Measurements from ENCODE around the gene BRSK2.

The BRSK2 gene

DNA sequence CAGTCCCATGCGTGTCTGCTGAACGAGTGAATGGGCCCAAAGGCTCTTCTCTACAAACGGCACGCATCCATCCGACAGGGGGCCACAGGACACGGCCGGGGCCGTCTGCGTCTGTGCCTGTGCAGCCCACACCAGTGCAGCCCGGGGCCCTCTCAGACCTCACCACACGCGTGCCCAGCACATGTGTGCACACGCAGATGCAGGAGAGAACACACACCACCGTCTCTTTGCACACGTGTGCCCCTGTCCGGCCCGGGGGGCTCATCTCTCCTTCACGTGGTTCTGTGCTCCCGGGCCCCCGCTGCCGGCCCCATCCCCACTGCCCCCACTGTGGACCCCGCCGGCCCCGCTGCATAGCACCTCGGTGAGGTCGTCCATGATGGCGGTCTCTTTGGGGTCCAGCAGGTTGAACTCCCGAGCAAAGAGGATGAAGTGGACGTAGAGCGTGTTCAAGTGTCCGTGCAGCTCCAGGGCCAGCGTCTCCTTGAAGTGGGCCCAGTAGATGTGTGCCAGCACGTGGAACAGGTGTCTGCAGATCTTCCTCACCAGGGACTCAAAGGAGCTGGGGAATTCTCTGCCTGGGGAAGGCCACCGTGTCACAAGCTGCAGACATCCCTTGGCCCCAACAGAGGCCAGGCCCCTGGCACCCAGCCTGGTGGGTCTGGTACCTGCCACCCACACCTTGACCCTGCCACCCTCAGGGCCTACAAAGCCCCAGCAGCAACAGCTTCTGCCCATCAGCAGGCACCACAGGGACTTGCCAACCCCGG lies 80.4 kb downstream of the BRSK2 start:
- DNase-seq (ENCODE audit: low read depth): no peak

DNA sequence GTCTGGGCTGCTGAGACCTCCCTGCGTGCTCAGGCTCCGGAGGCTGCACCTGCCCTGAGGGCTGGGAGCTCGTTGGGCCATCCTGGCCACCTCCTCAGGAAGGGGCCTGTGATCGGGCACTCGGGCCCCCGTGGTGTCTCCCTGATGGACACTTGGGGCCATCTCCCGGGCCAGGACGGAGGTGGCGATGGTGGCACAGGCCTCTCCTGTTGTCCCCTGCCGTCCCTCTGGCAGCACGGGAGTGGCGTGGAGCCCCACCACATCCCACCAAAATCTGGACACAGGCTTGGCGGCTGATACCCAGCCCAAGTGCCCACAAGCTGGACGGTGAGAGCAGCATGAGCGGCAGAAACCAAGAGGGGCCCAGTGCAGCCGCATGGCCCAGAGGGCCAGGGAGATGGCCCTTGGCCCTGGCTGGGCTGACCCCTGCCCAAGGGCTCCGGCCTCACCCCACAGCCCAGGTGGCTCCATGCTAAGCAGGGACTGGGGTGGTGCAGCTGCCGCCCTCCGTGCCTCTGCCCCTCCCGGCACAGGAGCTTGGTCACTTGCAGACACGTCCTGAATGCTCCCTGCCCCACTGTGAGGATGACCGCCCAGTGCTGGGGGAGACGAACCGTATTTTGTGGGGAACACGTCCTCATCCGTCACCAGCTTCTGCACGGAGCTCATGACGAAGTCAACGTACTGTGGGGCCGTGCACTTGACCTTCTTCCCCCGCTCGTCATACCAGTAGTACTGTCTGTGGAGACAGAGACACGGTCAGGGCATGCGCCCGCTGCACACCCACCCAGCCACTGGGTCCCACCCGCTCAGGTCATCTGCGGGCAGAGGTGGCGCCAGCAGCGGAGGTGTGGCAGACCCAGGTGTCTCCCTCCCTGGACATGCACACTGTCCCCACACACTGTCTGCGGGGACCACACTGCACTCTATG lies 81.2 kb downstream of the BRSK2 start:
- DNase-seq (ENCODE audit: low read depth): no peak

DNA sequence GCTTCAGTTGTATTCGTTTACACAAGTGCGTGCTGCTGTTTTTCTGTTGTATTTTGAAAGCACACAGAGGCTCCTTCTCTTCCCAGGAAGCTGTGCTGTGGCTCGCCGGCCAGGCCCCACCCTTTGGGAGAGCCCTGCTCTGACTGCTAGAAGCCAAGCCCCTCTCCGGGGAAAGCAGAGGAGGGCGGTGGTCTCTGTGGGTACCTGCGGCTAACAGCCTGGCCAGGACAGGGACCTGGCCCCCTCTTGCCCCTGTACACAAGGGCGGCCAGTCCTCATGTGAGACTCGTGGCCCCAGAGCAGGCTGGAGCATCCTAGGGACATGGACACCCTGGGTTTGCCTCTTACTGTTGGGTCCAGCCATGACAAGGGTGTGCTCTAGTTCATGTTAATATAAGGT lies 82.0 kb downstream of the BRSK2 start:
- DNase-seq (ENCODE audit: low read depth): no peak

DNA sequence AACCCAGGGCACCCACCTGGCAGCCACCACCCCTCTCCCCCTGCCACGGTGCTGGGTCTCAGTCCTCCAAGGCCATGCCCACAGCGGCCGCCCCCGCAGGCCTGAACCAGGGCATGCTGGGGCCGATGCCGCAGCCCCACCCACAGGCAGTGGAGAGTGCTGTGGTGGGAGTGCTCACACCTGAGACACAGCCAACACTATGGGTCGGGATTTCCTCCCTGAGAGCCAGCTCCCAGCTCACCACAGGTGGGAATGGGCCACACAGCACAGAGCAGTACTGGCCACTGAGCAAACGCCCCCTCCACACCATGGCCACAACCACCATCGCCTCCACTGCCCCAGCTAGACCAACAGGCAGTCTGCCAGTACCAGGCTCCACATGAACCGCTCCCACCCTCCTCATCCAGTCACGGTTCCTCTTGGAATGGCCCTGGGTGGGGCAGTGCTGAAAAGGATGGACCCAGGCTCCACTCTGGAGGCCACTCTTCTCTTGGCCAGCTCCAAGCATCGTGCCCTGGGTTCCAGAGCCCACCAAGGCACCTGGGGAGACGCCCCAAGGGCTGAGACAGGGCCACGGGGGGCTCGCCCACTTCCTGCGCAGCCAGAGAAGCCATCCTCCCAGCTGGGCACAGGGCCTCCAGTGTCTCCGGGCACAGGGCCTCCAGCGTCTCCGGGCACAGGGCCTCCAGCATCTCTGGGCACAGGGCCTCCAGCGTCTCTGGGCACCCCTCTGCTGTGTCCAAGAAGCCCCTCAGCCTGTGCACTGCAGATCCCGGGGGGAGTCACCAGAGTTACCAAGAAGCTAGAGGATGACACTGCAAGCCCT lies 82.7 kb downstream of the BRSK2 start:
- no peak for DNase-seq (ENCODE audit: low read depth)

DNA sequence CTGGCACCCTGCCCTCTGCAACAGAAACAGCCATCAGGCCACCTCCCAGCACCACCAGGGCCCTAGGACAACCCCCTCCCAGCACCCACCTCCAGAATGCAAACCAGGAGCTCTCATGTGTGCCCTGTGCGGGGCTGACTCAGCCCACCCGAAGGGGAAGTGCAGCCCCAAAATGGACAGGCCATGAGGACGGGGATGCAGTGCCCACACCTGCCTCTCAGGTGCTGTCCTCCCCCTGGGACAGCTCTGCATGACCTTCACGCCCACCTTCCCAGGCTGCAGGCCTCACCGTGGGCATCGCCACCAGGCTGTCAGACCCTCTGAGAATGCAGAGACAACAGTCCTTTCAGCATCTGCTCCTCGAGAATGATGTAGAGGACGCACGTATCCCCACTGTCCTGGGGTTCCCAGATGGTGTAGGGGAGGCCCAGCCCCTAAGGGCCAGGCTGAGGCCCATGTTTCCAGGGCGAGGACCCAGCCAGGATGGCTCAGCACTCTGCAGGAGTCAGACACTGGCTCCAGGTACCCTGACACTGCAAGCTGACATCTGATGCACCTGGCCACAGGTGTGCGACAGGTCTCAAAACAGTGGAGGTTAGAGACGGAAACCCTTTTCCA lies 83.4 kb downstream of the BRSK2 start:
- no peak for DNase-seq (ENCODE audit: low read depth)

DNA sequence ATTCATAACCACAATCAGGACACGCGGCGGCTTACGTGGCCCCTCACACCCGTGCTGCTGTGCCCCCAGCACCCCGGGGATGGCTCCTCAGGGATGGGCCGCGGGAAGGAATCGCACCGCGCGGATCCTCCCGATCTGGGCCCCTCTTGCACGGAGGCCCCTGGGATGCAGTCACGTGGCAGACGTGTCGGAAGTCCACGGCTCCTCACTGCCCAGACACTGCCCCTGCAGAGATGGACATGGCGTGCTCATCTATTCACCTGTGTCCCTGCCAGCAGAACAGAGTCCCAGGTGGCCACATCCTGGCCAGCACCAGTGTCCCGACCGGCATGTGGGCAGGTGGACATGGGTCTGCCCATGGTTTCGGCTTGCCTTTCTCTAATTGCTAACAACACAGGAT lies 84.1 kb downstream of the BRSK2 start:
- no peak for DNase-seq (ENCODE audit: low read depth)

DNA sequence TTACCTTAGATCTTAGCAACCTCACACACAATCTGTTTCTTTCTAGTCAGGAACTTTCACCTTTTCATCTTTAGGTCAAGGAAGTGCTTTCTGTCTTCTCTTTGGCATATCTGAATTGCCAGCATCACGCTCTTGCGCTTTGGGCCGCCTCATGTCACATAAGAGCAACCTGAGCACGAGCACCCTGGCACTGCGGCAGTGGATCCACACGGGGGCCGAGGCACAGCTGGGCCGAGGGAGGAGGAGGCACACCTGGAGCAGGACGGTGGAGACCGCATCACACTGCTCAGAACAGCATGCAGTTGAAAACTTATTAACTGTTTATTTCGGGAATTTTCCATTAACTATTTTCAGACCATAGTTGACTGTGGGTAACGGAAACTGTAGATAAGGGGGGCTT lies 86.1 kb downstream of the BRSK2 start:
- no peak for DNase-seq (ENCODE audit: low read depth)

DNA sequence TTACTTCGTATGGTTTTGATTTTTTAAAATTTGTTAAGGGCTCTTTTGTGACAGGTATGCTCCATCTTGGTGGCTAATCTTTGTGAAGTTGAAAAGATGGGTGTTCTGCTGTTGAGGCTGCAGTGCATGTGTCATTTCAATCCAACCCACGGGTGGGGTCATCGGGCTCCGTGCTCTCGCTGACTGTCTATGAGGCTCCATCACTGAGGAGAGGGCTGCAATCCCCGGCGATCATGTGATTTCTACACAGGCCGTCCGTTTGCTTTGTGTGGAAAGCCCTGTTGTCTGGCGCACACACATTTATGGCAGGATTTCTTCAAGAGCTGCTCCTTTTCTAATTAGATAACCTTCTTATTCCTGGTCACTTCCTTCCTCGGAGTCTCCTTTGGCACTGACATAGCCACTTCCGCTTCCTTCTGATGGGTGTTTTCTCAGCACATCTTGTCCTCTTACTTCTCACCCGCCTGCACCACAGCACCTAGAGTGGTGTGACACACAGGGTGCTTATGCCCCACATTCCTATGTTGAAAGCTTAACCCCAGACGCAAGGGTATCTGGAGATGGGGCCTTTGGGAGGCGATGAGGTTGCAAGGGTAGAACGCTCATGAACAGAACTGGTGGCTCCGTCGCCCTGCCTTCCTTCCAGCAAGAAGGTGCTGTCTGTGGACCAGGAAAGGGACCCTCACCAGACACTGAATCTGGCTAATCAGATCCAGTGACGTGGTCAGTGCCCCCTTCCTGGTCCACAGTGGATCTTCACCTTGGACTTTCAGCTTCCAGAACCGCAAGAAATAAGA lies 87.4 kb downstream of the BRSK2 start:
- no peak for DNase-seq (ENCODE audit: low read depth)

DNA sequence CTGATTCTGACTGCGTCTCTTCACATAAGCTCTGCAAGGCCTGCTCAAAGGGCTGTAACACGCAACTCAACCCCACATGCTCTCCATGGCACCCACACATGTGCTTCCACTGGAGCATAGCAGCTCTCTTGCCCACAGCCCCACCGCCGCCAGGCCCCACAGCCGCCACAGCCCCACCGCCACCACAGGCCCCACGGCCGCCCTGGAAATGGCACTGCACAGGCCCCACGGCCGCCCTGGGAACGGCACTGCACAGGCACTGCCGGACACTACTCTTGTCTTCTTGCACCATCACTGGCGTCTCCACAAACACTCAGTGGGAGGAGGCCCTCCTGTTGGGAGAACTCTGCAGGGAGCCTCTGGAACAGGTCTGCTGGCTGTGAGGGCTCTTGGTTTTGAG lies 88.3 kb downstream of the BRSK2 start:
- no peak for DNase-seq (ENCODE audit: low read depth)

DNA sequence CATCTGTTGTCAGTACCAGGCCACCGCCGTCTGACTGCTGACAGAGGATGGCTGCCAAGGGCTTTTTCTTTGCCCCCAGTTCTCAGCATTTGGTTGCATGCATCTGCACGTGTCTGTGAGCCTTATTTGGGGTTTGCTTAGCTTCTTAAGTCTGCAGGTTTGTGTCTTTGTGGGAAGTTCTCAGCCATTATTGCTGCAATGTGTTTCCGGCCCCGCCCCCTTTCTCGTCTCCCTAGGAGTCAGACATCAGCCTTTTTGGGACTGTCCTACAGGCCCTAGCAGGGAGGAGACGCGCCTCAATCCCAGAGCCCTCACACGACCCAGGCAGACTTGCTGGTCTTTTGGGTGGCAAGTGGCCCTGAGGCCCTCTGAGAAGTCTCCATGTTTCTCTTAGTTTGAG lies 88.8 kb downstream of the BRSK2 start:
- DNase-seq (ENCODE audit: low read depth): no peak

DNA sequence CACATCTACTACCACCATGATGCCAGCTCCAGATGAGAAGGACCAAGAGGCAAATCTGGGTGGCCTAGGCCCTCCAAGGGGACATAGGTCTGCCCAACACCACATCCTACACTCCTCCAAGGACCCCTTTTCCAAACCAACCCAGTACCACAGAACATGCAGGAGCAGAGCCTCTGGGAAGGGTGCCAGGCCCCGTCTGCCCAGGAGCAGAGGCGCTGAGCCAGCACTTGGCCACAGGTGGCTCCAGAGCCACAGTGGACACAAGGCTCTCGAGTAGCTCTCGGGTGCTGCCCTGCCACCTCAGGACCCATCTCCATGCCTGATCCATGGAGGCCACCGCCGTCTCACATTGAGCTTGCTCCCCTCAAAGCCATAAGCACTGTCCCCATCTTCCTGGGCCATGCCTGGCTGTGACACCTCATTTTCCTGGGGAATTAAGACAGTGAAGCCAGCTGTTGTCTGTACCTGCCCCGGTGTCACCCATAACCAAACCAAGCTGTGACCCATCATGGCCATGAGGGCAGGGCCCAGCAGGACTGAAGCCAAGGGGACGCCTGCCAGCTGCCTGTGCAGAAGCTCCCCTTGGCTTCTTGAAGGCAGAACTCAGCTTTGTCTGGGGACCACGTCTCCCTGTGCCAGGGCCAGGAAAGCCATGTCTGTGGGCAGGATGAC lies 89.4 kb downstream of the BRSK2 start:
- DNase-seq (ENCODE audit: low read depth): no peak

DNA sequence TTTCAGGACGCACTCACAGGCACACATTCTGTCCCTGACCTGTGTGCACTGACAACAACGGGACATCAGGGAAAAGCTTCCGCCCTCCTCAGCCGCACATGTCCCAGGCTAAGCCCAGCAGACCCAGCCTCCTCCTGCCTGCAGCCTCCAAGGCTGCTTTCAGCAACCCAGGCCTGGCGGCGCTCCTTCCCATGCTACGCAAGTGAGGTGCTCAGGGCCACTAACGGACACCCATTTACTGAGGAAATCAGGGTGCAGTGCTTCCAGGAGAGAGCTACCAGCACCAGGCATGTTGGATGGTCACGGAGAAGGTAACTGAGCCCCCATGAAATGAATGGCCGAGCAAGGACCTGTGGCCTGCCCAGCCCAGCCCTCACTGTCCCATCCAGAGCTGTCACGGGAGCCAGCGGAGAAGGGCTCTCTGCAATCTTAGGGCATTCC lies 90.0 kb downstream of the BRSK2 start:
- no peak for DNase-seq (ENCODE audit: low read depth)

DNA sequence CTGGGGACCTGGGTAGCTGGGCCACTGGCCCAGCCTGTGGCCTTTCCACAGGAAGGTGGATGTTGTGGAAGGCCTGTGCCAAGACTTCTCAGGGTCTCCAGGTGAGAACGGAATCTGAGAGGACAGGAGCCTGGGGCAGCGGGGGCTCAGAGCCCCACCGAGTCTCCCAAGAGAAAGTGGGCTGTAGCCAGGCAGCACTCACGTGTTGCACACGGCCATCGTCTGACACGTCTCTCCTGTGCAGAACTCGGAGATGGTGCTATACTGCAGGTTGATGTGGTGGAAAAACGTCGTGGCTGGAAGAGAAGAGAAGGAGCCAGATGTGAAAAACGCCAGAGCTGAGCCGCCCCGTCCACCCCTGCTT lies 90.4 kb downstream of the BRSK2 start:
- no peak for DNase-seq (ENCODE audit: low read depth)

DNA sequence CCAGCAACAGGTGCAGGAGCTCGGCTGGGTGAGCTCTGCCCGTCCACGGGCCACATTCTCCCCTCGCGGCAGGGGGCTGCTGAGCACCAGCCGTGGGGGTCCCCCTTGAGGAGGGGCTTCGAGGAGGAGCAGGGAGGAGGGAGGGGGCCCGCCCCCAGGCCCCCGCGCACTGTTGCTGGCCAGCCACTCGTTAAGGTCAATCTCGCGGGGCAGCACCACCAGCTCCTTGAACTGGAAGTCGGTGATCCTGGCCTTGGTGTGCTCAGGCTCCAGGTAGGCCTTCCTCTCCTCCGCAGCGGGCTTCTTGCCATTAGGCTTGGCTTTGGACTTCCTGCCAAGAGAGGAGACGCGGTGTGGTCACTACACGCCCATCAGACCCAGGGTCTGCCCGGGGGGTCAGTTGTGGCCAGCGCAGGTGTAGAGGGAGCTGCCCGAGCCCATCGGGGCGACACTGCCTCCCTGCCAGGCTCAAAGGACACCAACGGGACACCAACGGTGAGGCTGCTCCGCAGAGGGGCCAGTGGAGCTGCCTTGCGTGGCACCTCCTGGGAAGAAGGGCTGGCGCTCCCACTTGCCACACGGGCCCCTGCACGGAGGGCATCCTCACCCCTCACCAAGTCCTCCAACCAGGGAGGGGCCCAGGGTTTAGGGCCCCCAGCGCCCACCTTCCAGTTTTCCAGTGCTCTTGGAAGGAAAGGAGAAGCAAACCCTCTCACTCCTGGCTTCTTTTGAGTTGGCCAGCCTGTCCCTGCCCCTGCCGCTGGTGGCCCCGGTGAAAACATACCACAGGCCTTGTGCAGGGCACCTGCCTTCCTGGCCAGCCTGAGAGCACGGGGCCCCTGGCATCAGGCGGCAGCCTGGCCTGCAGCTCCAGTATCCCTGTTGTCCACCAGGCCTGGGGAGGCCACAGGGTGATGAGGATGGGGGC lies 91.1 kb downstream of the BRSK2 start:
- no peak for DNase-seq (ENCODE audit: low read depth)

DNA sequence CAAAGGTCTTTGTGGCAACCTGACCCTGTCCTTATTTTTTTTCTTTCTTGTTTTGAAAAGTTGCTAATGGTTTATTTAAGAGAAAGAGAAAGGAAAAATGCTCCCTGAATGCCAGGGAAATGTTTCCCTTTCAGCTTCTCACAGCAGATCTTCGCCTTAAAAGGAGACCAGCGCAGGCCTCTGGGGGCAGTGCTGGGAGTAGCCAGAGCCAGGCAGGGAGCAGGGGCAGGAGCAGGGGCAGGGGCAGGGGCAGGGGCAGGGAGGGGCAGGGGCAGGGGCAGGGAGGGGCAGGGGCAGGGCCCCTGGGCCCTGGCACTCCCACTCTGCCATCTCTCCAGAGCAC lies 91.7 kb downstream of the BRSK2 start:
- DNase-seq (ENCODE audit: low read depth): no peak

DNA sequence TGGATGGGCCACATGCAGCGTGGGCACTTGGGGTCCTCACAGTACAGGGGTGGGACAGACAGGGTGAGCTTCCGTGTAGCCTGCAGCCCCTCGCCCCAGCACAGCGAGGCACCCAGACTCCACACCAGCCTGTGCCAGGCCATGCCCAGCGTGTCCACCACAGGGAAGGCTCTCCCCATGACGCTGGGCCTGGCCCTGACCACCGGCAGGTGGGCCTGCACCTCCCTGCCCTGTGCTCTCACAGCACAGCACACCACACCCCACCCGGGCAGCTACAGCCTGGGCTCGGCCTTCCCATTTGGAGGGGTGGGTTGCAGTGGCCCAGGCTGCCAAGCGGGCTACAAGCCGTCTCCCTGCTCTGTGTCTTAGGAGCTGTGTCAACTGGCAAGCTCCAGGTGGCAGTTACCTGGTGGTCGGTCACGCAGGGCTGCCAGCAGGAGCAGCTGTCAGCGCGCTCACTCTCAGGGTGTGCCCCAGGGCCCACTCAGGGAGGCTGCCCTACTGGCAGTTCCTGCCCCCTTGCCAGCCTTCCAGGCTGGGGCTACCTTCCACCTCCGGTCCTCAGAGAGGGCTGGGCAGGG lies 92.2 kb downstream of the BRSK2 start:
- DNase-seq (ENCODE audit: low read depth): no peak

DNA sequence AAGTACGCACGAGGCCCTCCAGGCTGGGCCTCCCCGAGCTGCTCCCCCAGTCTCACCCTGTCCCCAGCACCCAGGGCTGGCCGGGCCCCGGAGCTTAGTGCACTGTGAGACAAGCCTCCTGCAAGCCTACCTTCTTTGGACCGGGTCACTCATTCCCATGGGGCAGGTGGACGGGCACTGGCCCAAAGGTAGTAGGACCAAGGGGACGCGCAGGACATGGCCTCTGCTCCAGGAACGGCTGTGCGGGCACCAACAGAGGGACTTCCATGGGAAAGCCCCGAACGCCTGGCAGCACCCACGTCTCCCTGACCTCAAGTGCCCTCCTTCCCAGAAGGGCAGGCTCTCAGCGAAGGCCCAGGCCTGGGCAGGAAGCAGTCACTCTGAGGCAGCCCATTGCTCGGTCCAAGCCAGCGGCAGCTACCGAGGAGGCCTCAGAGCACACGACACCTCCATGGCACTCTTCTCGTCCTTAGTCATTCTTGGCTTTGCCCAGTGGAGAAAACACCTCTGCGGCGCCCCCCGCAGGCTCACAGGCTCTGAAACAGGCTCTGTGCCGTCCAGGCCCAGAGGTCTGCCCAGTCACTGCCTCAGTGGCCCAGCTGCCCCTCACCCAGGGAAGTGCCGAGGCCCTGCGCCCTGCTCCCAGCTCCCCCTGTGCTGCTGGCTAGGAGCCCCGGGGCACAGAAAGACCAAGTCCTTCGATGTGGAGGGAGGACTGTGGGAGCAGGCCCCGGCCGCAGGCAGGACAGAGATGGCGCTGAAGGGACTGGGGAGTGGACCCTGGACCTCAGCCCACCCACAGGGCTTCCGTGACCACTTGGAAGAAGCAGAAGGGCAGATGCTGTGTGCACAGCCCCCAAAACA lies 93.1 kb downstream of the BRSK2 start:
- DNase-seq (ENCODE audit: low read depth): no peak

DNA sequence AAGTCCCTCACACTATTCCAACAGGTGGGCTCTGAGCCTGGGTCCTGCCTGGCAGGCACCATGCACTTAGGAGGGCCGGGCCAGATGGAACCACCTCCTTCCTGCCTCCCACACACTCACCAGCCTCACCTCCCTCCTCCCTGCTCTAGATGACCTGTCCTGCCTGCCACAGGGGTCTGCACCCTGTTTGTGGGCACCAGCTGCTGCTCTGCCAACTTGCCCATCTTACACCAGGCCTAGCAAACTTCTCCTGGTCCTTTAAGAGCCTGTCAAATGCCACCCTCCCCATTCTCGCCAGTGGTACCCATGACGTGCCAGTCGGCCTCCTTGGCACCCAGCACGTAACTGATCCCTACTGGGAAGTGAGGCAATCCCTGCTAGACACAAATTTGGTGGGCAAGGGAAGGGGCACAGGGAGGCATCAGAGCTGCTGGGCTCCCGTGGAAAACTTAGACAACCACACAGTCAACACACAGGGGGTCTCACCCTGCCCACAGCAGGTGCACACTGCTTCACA lies 93.8 kb downstream of the BRSK2 start:
- no peak for DNase-seq (ENCODE audit: low read depth)

All from stimulated activated CD8-positive, alpha-beta memory T cell treated with anti-CD3 and anti-CD28 coated beads, Interleukin-12 subunit alpha, Interleukin-12 subunit beta, amount 100 ng/mL, for 1 hour (primary cell).